Measurements from ENCODE around the gene SCN4B.

Gene SCN4B

DNA sequence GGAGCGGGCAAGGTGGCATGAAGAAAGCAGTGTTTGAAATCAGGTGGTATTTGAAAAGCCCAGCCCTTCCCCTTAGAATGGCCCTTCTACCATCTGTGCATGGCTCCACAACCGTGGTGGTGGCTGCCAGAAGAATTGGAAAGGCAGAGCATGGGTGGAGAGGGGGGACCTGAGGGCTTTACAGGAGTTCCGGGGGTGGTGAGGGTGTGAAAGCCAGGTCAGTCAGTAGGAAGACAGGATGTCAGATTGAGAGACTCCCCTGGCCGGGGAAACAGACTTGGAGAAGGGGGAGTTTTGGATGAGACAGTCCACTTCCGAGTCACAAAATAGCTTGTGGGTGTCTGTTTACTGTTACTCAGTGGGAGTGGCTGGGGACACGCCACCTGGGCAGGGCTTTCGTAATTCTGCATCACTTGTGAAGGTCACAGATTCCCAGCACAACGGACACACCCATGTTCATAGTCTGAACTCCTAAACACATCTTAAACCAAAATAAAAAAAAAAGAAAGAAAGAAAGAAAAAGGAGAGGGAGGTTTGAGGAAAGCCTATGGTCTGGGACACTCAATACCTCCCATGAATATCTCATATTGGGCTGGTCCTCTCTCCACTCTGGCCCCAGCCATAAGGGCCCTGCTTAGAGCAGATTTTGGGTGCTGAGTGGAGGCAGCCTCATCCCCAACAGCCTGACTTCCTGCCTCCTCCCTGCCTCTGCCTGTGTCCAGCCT is 41.4 kb downstream of the SCN4B start:
- in situ Hi-C loops (cut with MboI; ENCODE audit: low pct_unique_long_range_greater_than_20kb, low sequenced_read_pairs): no loop called here
- no peak for DNase-seq

DNA sequence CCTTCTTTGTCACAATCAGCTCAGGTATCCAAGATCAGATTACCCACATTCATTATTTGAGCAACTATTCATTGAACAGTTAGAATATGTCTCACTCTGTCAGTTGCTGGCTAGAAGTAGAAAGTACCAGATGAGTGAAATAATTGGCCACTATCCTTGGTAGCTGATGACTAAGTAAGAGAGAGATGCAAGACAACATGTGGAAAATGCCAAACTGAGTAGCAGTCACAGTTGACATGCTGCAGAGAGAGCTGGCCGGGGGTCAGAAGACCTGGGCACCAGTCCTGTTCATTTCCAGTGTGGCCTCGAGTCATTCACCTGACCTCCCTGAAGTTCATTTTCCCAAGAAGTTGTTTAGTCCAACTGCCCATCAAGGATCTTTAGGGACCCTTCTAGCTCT is 43.4 kb downstream of the SCN4B start:
- in situ Hi-C loops (cut with MboI; ENCODE audit: low pct_unique_long_range_greater_than_20kb, low sequenced_read_pairs): no loop called here
- no peak for DNase-seq

GRCh38 chr11:118108513-118108912 is 44.1 kb downstream of the SCN4B start:
- no peak for DNase-seq
- in situ Hi-C loops (cut with MboI; ENCODE audit: low pct_unique_long_range_greater_than_20kb, low sequenced_read_pairs): no loop called here

DNA sequence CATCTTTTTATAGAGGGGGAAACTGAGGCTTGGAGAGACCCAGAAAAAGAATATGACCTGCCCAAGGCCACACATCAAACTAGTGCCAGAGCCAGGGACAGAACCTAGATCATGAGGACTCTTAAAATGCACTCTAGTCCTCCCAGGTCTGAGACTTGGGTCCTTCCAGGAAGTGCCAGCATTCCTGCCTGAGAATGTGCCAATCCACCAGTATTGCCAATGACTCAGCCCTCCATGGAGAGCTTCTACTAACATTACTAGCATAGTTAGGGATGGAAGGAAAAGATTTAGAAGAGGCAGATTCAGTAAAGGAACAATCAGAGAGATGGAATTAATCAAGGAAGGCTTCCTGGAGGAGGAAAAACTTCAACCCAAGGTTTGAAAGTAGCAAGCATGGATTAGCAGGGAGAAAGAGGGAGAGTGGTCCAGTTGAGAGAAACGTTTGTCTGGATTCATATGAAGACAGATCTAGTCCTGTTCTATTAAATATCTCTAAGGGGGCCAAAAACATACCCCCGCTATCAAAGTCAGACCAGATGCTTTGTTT is 45.8 kb downstream of the SCN4B start:
- in situ Hi-C loops (cut with MboI; ENCODE audit: low pct_unique_long_range_greater_than_20kb, low sequenced_read_pairs): no loop called here
- DNase-seq: no peak

DNA sequence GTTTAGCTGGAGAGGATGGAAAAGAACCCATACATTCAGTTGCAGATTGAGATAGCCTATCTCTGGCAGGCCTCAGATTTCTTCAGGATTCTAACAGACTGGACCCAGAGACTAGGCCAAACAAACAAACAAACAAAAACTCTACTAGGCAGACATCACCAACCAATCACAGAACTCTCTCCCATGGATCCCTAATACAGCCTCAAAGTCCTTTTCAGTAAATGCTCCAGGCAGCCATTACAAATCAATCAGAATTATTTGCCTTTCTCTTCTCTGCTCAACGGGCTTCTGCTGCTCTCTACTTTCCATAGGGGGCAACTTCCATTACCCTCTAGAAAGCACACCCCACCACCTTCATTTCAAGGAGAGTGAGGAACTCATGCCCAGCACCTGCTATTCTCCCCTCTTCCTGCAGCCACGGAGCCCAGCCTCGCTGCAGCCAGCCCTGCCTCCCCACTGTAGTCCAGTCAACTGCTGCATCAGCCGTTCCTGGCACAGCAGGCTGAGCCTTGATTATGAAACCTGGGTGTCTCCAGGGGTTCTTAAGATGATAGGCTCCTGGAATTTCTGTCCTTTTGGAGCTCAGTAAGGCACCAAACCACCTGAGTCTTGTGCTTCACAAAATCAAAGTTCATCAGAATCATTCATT is 46.8 kb downstream of the SCN4B start:
- in situ Hi-C loops (cut with MboI; ENCODE audit: low pct_unique_long_range_greater_than_20kb, low sequenced_read_pairs): no loop called here
- no peak for DNase-seq

- DNase-seq: no peak
- in situ Hi-C loops (cut with MboI; ENCODE audit: low pct_unique_long_range_greater_than_20kb, low sequenced_read_pairs): no loop called here
These were observed 48.1 kb downstream of the SCN4B start for GRCh38 chr11:118104491-118104890.

- in situ Hi-C loops (cut with MboI; ENCODE audit: low pct_unique_long_range_greater_than_20kb, low sequenced_read_pairs): no loop called here
- peak; percentile 64 for DNase-seq
These were observed 49.8 kb downstream of the SCN4B start for GRCh38 chr11:118102721-118103261.

- no peak for DNase-seq
- in situ Hi-C loops (cut with MboI; ENCODE audit: low pct_unique_long_range_greater_than_20kb, low sequenced_read_pairs): no loop called here
These were observed 51.9 kb downstream of the SCN4B start for GRCh38 chr11:118100691-118101232.

DNA sequence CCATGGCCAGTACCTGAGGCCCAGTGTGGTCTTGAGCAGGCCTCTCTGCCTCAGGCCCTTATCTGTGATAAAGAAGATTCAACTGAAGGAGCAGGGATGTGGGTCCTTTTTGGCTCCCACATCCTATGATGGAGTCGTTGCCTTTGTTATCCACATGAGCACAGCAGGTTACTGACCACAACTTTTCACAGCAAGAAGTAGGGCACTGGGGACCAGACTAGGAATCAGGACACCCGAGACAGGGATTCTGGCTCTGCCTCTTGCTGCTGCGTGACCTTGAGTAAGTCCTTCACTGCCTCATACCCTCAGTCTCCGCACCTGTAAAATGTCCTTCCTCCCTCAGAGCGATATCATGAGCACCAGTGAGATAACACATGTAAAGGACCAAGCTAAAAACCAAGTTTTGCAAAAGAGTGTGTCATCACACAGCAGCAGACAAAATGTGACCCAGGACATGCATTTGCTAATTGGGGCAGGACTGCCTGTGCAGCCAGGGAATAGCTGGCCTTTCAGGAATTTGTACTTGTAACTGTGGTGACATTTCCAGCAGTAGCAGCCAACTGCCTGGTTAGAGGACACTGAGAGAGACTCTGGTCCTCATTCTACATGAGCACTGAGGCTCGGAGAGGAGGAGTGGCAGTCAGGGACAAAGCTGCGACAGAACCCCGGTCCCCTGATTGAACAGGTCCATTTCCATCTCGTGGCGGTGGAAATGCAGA is 52.6 kb downstream of the SCN4B start:
- in situ Hi-C loops (cut with MboI; ENCODE audit: low pct_unique_long_range_greater_than_20kb, low sequenced_read_pairs): no loop called here
- no peak for DNase-seq

GRCh38 chr11:118098996-118099837 is 53.4 kb downstream of the SCN4B start:
- in situ Hi-C loops (cut with MboI; ENCODE audit: low pct_unique_long_range_greater_than_20kb, low sequenced_read_pairs): no loop called here
- no peak for DNase-seq

DNA sequence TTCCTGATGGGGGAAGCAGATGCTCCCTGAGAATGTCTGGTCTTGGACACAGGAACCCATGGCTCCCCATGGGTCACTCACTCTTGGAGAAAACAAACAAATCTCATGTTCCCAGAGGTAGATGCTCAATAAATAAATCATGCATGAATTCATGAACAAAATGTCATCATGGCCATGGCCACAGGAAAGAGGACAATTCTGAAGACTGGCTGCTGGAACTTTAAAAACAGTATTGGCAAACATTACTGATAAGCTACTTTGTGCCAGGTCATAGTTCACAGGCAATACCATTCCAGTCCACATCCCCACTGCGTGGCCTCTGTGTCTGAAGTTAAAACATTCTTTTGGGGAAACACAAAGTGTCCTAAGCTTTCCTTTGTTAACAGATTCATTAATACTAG is 56.7 kb downstream of the SCN4B start:
- in situ Hi-C loops (cut with MboI; ENCODE audit: low pct_unique_long_range_greater_than_20kb, low sequenced_read_pairs): no loop called here
- DNase-seq: no peak

- in situ Hi-C loops (cut with MboI; ENCODE audit: low pct_unique_long_range_greater_than_20kb, low sequenced_read_pairs): no loop called here
These were observed 57.1 kb downstream of the SCN4B start for GRCh38 chr11:118095493-118095892.

GRCh38 chr11:118092907-118093571 is 59.6 kb downstream of the SCN4B start:
- in situ Hi-C loops (cut with MboI; ENCODE audit: low pct_unique_long_range_greater_than_20kb, low sequenced_read_pairs): no loop called here
- no peak for DNase-seq

More at GRCh38 chr11:118095493-118095892, 57.1 kb downstream of the SCN4B start:
- DNase-seq: no peak

DNA sequence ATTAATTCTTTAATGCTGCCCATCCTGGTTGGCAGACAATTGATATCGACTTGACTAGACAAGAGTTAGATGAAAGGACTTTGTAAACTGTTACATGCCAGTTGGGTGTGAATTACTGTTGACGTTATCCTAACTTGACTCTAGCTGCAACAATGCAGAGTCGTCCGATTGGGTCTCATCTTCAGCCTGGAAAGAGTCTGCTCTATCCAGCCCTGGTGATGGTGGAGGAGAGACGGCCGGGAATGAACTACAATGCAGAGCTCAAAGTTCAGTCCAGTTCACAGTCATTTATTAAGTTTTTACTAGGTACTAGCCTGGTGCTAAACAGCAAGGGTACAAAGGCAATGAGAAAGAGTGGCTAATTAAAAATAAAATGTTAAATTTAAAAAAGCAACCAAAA is 60.9 kb downstream of the SCN4B start:
- in situ Hi-C loops (cut with MboI; ENCODE audit: low pct_unique_long_range_greater_than_20kb, low sequenced_read_pairs): no loop called here
- no peak for DNase-seq

- DNase-seq: no peak
- in situ Hi-C loops (cut with MboI; ENCODE audit: low pct_unique_long_range_greater_than_20kb, low sequenced_read_pairs): no loop called here
These were observed 62.0 kb downstream of the SCN4B start for GRCh38 chr11:118090545-118091162.

DNA sequence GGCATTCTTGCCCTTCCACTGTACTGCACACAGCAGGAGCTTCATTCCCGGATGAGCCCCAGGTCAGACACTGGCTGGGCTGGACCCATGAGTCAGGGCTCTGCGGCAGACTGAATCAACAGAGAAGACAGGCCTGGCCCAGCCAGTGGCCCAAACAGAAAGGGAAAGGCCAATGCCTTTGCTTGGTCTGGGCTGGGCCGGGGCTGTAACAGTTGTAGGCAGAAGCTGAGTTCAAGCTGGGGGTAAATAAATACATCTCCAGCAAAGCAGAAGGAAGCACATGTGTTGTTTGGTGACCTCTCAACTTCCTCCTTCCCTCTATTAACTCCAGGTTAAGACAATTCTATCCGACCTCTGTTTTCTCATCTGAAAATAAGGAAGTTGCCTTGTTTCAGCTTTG is 64.1 kb downstream of the SCN4B start:
- in situ Hi-C loops (cut with MboI; ENCODE audit: low pct_unique_long_range_greater_than_20kb, low sequenced_read_pairs): no loop called here
- peak; percentile 97 for DNase-seq

GRCh38 chr11:118087931-118088330 is 64.7 kb downstream of the SCN4B start:
- no peak for DNase-seq
- in situ Hi-C loops (cut with MboI; ENCODE audit: low pct_unique_long_range_greater_than_20kb, low sequenced_read_pairs): no loop called here

Measured in KBM-7 (cell line).